ENCODE data around the gene UQCRHL.
"Not testable (repeated sequence)": the region's sequence is repeated elsewhere in the genome, so short reads cannot be mapped to it uniquely, and the experiment has no call there.

Gene UQCRHL

DNA sequence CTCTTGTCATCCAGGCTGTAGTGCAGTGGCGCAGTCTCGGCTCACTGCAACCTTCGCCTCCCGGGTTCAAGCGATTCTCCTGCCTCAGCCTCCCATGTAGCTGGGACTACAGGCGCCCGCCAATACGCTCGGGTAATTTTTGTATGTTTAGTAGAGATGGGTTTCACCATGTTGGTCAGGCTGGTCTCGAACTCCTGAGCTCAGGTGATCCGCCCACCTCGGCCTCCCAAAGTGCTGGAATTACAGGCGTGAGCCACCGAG, 29.0 kb upstream of the UQCRHL start:
- in situ Hi-C loops (cut with MboI; ENCODE audit: low pct_unique_long_range_greater_than_20kb, low sequenced_read_pairs); DNase-seq: not testable (repeated sequence)

DNA sequence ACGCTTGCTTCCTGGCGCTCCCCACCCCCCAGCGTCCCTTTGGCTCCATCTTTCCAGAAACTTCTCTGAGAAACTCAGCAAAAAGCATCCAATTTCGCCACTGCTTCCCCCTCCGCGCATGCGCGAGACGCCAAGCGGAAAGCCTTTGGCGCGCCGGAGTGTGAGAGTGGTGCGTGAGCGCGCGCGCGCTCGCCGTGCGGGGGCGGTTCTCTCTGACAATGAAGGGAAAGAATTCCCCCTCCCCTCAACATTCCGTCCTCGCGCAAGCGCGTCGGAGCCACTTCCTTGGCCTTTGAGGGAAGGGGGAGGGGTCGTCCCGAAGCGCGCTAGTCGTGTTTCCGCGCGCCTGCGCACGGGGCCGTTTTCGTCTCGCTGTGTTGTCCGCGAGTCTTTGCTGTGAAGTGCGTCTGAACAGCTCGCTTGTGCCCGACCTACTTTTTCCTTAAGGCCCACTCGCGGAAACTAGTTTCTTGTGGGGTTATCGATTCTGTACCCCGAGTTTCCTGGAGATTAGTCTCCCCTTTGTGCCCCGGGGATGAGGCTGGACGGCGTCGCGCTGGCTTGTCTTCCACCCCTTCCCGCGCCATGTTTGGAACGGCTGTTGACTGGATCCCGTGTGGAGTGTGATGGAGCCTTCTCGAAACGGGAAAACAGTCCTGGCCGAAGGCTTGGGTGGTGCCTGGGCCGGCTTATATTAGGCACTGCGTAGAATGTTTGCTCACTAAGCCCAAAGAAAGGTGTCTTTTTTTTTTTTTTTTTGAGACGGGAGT, 28.5 kb upstream of the UQCRHL start:
- DNase-seq: peak; percentile 99
- in situ Hi-C loops (cut with MboI; ENCODE audit: low pct_unique_long_range_greater_than_20kb, low sequenced_read_pairs): no loop called here

- DNase-seq: no peak
- in situ Hi-C loops (cut with MboI; ENCODE audit: low pct_unique_long_range_greater_than_20kb, low sequenced_read_pairs): no loop called here
Observed at GRCh38 chr1:15835205-15835740, 27.8 kb upstream of the UQCRHL start.

GRCh38 chr1:15834406-15835204, 27.2 kb upstream of the UQCRHL start:
- DNase-seq: peak; percentile 91

DNA sequence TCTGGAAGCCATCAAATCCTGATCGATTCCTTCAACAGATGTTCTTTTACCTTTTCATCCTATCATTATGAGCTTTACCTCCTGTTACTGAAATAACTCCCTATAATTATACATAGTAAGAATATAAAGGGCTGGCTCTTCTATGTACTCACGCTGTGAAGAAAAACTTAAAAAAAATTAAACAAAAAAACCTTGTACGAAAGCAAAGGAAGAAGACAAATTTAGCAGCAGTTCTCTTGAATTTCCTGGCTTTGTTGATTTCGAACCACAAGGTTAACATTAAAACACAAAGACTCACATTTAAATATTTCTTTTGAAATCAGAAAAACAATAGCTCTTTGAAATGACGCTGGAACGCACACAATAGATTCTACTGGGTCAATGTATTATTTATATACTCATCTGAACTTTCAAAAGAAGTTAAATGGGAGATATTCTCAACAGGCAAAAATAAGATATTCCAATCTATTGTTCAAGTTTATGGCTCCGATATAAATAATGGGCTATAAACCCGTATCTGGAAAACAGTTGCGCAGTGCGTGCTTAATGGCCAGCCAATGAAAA, 26.5 kb upstream of the UQCRHL start:
- in situ Hi-C loops (cut with MboI; ENCODE audit: low pct_unique_long_range_greater_than_20kb, low sequenced_read_pairs): no loop called here
- DNase-seq: no peak

More at GRCh38 chr1:15834406-15835204, 27.2 kb upstream of the UQCRHL start:
- in situ Hi-C loops (cut with MboI; ENCODE audit: low pct_unique_long_range_greater_than_20kb, low sequenced_read_pairs): no loop called here

DNA sequence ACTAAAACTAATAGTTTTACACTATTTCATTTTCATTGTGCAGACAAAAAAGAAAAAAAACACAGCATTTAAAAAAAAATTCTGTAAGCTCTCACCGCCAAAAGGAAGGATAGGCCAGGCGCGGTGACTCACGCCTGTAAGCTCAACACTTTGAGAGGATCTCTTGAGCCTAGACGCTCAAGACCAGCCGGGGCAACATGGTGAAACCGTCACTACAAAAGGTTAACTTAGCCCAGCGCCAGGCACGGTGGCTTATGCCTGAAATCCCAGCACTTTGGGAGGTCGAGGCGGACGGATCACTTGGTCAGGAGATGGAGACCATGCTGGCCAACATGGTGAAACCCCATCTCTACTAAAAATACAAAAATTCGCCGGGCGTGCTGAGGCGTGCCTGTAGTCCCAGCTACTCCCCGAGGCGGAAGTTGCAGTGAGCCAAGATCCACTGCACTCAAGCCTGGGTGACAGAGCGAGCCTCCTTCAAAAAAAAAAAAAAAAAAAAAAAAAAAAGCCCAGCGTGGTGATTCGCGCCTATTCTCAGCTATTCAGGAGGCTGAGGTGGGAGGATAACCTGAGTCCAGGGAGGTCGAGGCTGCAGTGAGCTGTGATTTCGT, 25.7 kb upstream of the UQCRHL start:
- DNase-seq: peak; percentile 92
- in situ Hi-C loops (cut with MboI; ENCODE audit: low pct_unique_long_range_greater_than_20kb, low sequenced_read_pairs): no loop called here

DNA sequence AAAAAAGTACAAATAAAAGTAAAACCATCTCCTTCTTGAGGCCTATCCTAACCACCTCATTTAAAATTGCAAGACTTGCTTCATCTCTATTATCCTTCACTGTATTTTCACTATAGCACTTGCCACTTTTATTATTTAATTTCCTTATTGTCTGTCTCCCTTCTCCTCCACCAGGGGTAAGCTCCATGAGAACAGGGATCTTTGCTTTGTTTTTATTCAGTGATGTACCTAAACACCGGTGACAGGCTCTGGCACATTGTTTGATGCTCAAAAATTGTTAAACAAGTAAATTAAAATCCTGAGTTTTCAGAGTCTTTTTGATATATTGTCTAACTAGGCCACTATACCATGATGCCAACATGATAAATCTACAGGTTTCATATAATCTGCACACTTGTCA, 22.8 kb upstream of the UQCRHL start:
- no peak for DNase-seq
- in situ Hi-C loops (cut with MboI; ENCODE audit: low pct_unique_long_range_greater_than_20kb, low sequenced_read_pairs): no loop called here

- DNase-seq; in situ Hi-C loops (cut with MboI; ENCODE audit: low pct_unique_long_range_greater_than_20kb, low sequenced_read_pairs): not testable (repeated sequence)
Observed at GRCh38 chr1:15828931-15829330, 21.5 kb upstream of the UQCRHL start.

- DNase-seq; in situ Hi-C loops (cut with MboI; ENCODE audit: low pct_unique_long_range_greater_than_20kb, low sequenced_read_pairs): not testable (repeated sequence)
Observed at GRCh38 chr1:15827567-15827966, 20.1 kb upstream of the UQCRHL start.

DNA sequence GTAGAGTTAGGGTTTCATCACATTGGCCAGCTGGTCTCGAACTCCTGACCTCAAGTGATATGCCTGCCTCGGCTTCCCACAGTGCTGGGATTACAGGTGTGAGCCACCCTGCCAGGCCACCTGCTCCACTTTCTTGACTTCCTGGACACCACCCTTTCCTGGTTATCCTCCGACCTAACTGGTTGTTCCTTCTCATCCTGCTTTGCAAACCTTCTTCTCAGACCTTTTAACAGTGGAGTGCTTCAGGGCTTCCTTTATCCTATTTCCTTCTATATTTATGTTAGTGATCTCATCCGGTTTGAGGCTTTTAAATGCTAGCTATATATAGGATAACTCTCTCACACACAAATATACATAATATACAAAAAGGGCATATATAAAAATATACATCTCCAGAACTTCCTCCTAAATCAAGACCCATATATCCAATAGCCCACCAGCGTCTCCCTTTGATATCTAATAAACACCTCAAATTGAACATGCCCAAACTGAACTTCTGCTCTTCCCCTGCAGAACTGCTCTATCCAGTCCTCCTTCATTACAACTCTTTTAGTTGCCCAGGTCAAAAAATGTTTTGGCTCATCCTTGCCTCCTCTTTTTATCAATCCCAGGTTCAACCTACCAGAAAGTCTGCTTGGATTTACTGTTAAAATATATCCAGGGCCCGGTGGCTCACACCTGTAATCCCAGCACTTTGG, 19.5 kb upstream of the UQCRHL start:
- no peak for DNase-seq
- in situ Hi-C loops (cut with MboI; ENCODE audit: low pct_unique_long_range_greater_than_20kb, low sequenced_read_pairs): no loop called here

GRCh38 chr1:15825800-15826199, 18.4 kb upstream of the UQCRHL start:
- in situ Hi-C loops (cut with MboI; ENCODE audit: low pct_unique_long_range_greater_than_20kb, low sequenced_read_pairs): no loop called here
- no peak for DNase-seq

DNA sequence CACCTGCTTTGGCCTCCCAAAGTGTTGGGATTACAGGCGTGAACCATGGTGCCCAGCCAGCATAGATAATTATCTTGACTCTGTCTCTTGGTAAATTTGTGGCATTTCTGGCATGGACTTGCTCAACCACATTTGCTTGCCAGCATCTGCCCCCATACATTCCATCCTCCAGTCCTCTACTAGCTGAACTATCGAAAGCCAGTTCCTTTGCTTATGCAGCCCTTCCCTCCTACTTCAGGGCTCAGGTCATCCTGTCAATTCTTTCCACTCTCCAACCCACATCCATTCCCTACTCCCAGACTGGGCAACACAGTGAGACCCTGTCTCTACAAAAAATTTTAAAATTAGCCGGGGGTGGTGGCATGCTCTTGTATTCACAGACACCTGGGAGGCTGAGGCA, 13.0 kb upstream of the UQCRHL start:
- in situ Hi-C loops (cut with MboI; ENCODE audit: low pct_unique_long_range_greater_than_20kb, low sequenced_read_pairs): no loop called here

GRCh38 chr1:15816674-15817073, 9.2 kb upstream of the UQCRHL start:
- in situ Hi-C loops (cut with MboI; ENCODE audit: low pct_unique_long_range_greater_than_20kb, low sequenced_read_pairs): no loop called here
- DNase-seq: no peak

More for the DNA sequence above, 13.0 kb upstream of the UQCRHL start:
- DNase-seq: no peak

- in situ Hi-C loops (cut with MboI; ENCODE audit: low pct_unique_long_range_greater_than_20kb, low sequenced_read_pairs): no loop called here
- no peak for DNase-seq
Observed at GRCh38 chr1:15810073-15810472, 2.6 kb upstream of the UQCRHL start.

- no peak for DNase-seq
- in situ Hi-C loops (cut with MboI; ENCODE audit: low pct_unique_long_range_greater_than_20kb, low sequenced_read_pairs): no loop called here
Observed at GRCh38 chr1:15808955-15809354, 1.5 kb upstream of the UQCRHL start.

DNA sequence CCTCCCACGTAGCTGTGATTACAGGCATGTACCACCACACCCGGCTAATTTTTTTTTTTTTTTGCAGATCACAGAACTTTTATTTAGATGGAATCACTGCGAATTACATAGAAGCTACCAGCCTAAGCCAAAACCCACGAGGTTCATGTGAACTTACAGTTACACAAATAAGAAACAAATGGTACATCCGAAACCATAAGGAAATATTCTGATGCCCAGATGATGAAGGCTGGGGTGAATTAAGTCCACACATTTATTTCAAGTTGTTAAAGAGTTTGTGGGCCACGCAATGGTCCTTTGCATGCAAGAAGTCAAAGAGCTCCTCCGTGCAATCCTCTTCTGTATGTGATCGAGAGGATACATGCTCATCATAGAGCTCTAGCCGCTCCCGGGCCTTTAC, 328 bp downstream of the UQCRHL start:
- no peak for DNase-seq
- in situ Hi-C loops (cut with MboI; ENCODE audit: low pct_unique_long_range_greater_than_20kb, low sequenced_read_pairs): no loop called here

- in situ Hi-C loops (cut with MboI; ENCODE audit: low pct_unique_long_range_greater_than_20kb, low sequenced_read_pairs): no loop called here
- no peak for DNase-seq
Observed at GRCh38 chr1:15804060-15804459, 3.4 kb downstream of the UQCRHL start.

- in situ Hi-C loops (cut with MboI; ENCODE audit: low pct_unique_long_range_greater_than_20kb, low sequenced_read_pairs): no loop called here
- DNase-seq: peak; percentile 55
Observed at GRCh38 chr1:15803380-15803779, 4.1 kb downstream of the UQCRHL start.

All from KBM-7 (cell line).